Measurements from ENCODE around the gene ITGA4.

Gene ITGA4

GRCh38 chr2:181576431-181576830 lies 119.2 kb downstream of the ITGA4 start:
- DNase-seq = no peak

- no peak for DNase-seq
Observed at GRCh38 chr2:181578829-181579228, 121.6 kb downstream of the ITGA4 start.

- DNase-seq = no peak
Observed at GRCh38 chr2:181581534-181581933, 124.3 kb downstream of the ITGA4 start.

- DNase-seq = no peak
Observed at GRCh38 chr2:181585732-181586131, 128.5 kb downstream of the ITGA4 start.

Data from amniotic stem cell (primary cell).